ENCODE data around the gene MGA. TPM values are rescaled to one million over a fixed set of nuclear protein-coding genes. Genes with fewer than 3 reads are reported as not detected.

MGA gene
- total and polyA plus RNA-seq, 2 of the 8 experiments (the other 6 are each of a cell fraction or from before 2014, with no cell fraction given), result 7.6 to 53.2 TPM

DNA sequence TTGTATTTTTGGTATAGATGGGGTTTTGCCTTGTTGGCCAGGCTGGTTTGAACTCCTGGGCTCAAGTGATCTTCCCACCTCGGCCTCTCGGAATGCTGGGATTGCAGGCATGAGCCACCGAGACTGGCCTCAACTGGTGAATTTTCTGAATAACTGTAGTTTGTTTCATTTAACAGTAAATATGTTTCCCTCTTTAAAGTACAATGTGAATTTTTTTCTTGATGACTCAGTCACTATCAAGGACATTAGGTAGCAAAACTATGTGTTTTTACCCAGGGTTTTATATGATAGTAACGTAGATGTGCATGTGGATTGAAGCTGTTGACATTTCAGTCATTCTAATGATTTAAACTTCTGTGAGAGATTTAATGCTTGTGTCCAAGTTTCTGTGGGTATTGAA, 73.9 kb downstream of the MGA start:
- Histone ChIP-seq H3K56ac (replicated peaks; ENCODE audit: insufficient read length, low read depth, low read length) (no peak overlapping the region), H2BK5ac (ENCODE audit: low read depth, low read length) (no peak overlapping the region), H3K4me3 (ENCODE audit: extremely low read depth in 1 of 4, insufficient read depth in 2 of 4, low read depth in 3 of 4, low read length in 4 of 4) (no peak overlapping the region), H3K23me2 (ENCODE audit: low read depth, low read length) (no peaks in the 10 kb centered on the region), H2BK15ac (ENCODE audit: low read length) (no peak overlapping the region), H3K23ac (ENCODE audit: insufficient read length) (no peak overlapping the region), H3K14ac (ENCODE audit: insufficient read length) (no peak overlapping the region), H3K27ac (ENCODE audit: low read depth, low read length) (no peak overlapping the region), H4K5ac (ENCODE audit: insufficient read length, low read depth, low read length) (no peak overlapping the region), H3K9ac (replicated peaks in 1 of 4; ENCODE audit: extremely low read depth in 1 of 4, low read depth in 3 of 4, low read length in 3 of 4) (no peak overlapping the region), H3K9me3 (ENCODE audit: insufficient read depth in 2 of 2, low read depth in 1 of 2, low read length in 1 of 2) (no peaks in the 10 kb centered on the region), H3K27me3 (replicated peaks in 1 of 4; ENCODE audit: control insufficient read depth in 3 of 4, extremely low read depth in 1 of 4, insufficient read depth in 3 of 4, low read length in 3 of 4) (no peaks in the 10 kb centered on the region), H3K18ac (ENCODE audit: extremely low read depth, low read length) (no peak overlapping the region), H3K4ac (replicated peaks; ENCODE audit: insufficient read length, low read depth, low read length) (no peak overlapping the region), H2BK12ac (ENCODE audit: low read depth, low read length) (no peak overlapping the region), H4K20me1 (replicated peaks in 1 of 2; ENCODE audit: control insufficient read depth in 1 of 2, insufficient read depth in 2 of 2, low read length in 2 of 2) (peaks cover 0 to 2% of the 10 kb centered on the region in 2 experiments), H3K36me3 (ENCODE audit: control insufficient read depth in 2 of 4, insufficient read depth in 4 of 4, low read length in 3 of 4) (peaks cover 9 to 33% (median 20%) of the 10 kb centered on the region in 4 experiments; a peak in 7 of 8 replicates), H3K79me2 (ENCODE audit: control insufficient read depth in 1 of 2, insufficient read depth in 2 of 2, low read length in 2 of 2) (no peaks in the 10 kb centered on the region), H3K79me1 (ENCODE audit: low read depth, low read length) (no peaks in the 10 kb centered on the region), H2BK20ac (ENCODE audit: low read length) (no peak overlapping the region), H4K8ac (ENCODE audit: extremely low read depth, insufficient read depth, low read length) (no peak overlapping the region), H2BK120ac (replicated peaks; ENCODE audit: low read depth, low read length) (no peak overlapping the region), H3K4me1 (replicated peaks in 1 of 4; ENCODE audit: control insufficient read depth in 3 of 4, insufficient read depth in 4 of 4, low read length in 3 of 4) (no peaks in the 10 kb centered on the region), H4K91ac (replicated peaks; ENCODE audit: insufficient read length, low read length) (no peak overlapping the region), H3K4me2 (ENCODE audit: insufficient read depth in 1 of 2, low read depth in 2 of 2, low read length in 2 of 2) (no peak overlapping the region), H2AK5ac (ENCODE audit: low read depth, low read length) (no peak overlapping the region), H2AFZ (ENCODE audit: low read length) (no peak overlapping the region)
- 97% methylated on average over 4 of the region's 4 CpGs; no CpG with 5 or more reads in 1 of the 2 experiments for WGBS, 2 experiments (ENCODE audit: extremely low coverage in 1 of 2, insufficient coverage in 1 of 2, insufficient read length in 1 of 2, insufficient replicate concordance in 2 of 2, low coverage in 1 of 2, low lambda C conversion rate in 2 of 2, missing lambda C conversion rate in 1 of 2)
- FAIRE-seq (no peak), DNase-seq (ENCODE audit: low read depth in 1 of 2, low spot score in 2 of 2) (no peak)
- ChIA-PET POLR2A (ENCODE audit: partially characterized antibody) (no interaction called here), CTCF (ENCODE audit: partially characterized antibody) (no interaction called here)
- TF ChIP-seq ASH2L (IDR thresholded peaks at IDR 0.05; ENCODE audit: low read length) (no peak), SIRT6 (IDR thresholded peaks at IDR 0.05; ENCODE audit: low read length) (no peak), POU5F1 (IDR thresholded peaks at IDR 0.05; ENCODE audit: low read depth, low read length) (no peak), CTBP2 (IDR thresholded peaks at IDR 0.05; ENCODE audit: borderline replicate concordance, insufficient read depth, insufficient read length, low read length) (no peak), NRF1 (IDR thresholded peaks at IDR 0.05; ENCODE audit: low read depth, low read length) (no peak), RBBP5 (IDR thresholded peaks at IDR 0.05; ENCODE audit: borderline replicate concordance, low read depth, low read length) (no peak), SAP30 (IDR thresholded peaks at IDR 0.05; ENCODE audit: insufficient read depth, insufficient replicate concordance, low read length) (no peak), BACH1 (IDR thresholded peaks at IDR 0.05; ENCODE audit: low read length) (no peak), KDM4A (IDR thresholded peaks at IDR 0.05; ENCODE audit: low read depth, low read length, severe bottlenecking) (no peak), JUND (IDR thresholded peaks at IDR 0.05; ENCODE audit: low read length) (no peak), SP1 (IDR thresholded peaks at IDR 0.05; ENCODE audit: low read depth, low read length) (no peak)

All from H1 (cell line).